Smooth muscle cell of the brain vasculature (primary cell): ENCODE data around the gene GPR27.

ENCODE experiments used
- DNase-seq: peaks from one replicate; pipeline ENCODE4 v3.0.0-alpha.2; 2012; ENCODE audit warnings: low read depth, low spot score

Gene GPR27

GRCh38 chr3:71786217-71786549 lies 32.5 kb downstream of the GPR27 start:
- no peak for DNase-seq

GRCh38 chr3:71786551-71786950 lies 32.9 kb downstream of the GPR27 start:
- DNase-seq = no peak

GRCh38 chr3:71787851-71788405 lies 34.3 kb downstream of the GPR27 start:
- DNase-seq = no peak

- no peak for DNase-seq
These were observed 36.3 kb downstream of the GPR27 start for GRCh38 chr3:71789922-71790321.

- DNase-seq = no peak
These were observed 38.0 kb downstream of the GPR27 start for GRCh38 chr3:71791634-71792033.

- DNase-seq = no peak
These were observed 42.6 kb downstream of the GPR27 start for GRCh38 chr3:71796290-71796689.

GRCh38 chr3:71797455-71797854 lies 43.8 kb downstream of the GPR27 start:
- DNase-seq = no peak

GRCh38 chr3:71800023-71800422 lies 46.4 kb downstream of the GPR27 start:
- no peak for DNase-seq

GRCh38 chr3:71801986-71802385 lies 48.3 kb downstream of the GPR27 start:
- no peak for DNase-seq

GRCh38 chr3:71803248-71803647 lies 49.6 kb downstream of the GPR27 start:
- DNase-seq = no peak

- no peak for DNase-seq
These were observed 51.5 kb downstream of the GPR27 start for GRCh38 chr3:71805199-71805598.

GRCh38 chr3:71805691-71806090 lies 52.0 kb downstream of the GPR27 start:
- no peak for DNase-seq
